GM12878 (cell line): ENCODE data around the gene GOLPH3. TPM values are rescaled to one million over a fixed set of nuclear protein-coding genes. Genes with fewer than 3 reads are reported as not detected.

Source experiments
- ATAC-seq: fragments of 200-7000 bp; cut with Tn5 transposase; 3 replicates; pipeline ENCODE4 v1.9.1; 2020; ENCODE audit warnings: mild to moderate bottlenecking, moderate library complexity
- BruUV-seq: library from RNA; stranded (reverse); fragments of 400-500 nt; replicated peaks from 2 replicates; lab custom pipeline; 2021; lab: Mats Ljungman, UMichigan
- CTCF ChIA-PET: fragments of 300-600 bp; sonication (Branson Sonifier 250); formaldehyde crosslinking; extraction: SDS; loops from one replicate; lab custom pipeline; 2021; ENCODE audit warnings: inconsistent platforms; lab: Yijun Ruan, JAX
- POLR2A ChIA-PET: fragments of 350-600 bp; formaldehyde crosslinking; extraction: SDS; loops from one replicate; lab custom pipeline; 2021; ENCODE audit warnings: inconsistent platforms; lab: Charles Lee
- RAD21 ChIA-PET: fragments of 300-600 bp; sonication (Branson Sonifier 250); formaldehyde crosslinking; loops from one replicate; lab custom pipeline; 2023; ENCODE audit warnings: antibody characterized with exemption; ENCODE audit not compliant: unreplicated experiment; lab: Charles Lee
- SMC1A ChIA-PET: fragments of 300-600 bp; sonication (Branson Sonifier 250); formaldehyde crosslinking; loops from one replicate; lab custom pipeline; 2023; ENCODE audit not compliant: unreplicated experiment, uncharacterized antibody; lab: Charles Lee
- DNase-seq: peaks from one replicate; pipeline ENCODE4 v3.0.0-alpha.2; 2011; ENCODE audit warnings: low read depth, low spot score
- FAIRE-seq: peaks from 3 replicates; lab custom pipeline; 2011; peaks lifted over from hg19 to GRCh38; lab: Jason Lieb, UNC
- H2AFZ ChIP-seq: 2 replicates; pipeline ENCODE4 v1.6.0; 2011; ENCODE audit warnings: low read depth, low read length, control low read depth; ENCODE audit not compliant: control insufficient read depth
- H3K27ac ChIP-seq: 2 replicates; pipeline ENCODE4 v1.5.1; 2011; ENCODE audit warnings: control low read depth; ENCODE audit not compliant: control insufficient read depth, insufficient read depth
- H3K27me3 ChIP-seq, 2 experiments: replicated peaks in 1 of 2; 2 replicates each; pipeline versions ENCODE4 v1.6.0 to v1.6.1; 2011; ENCODE audit warnings: low read length in 1 of 2; ENCODE audit not compliant: control insufficient read depth in 2 of 2, insufficient read depth in 2 of 2
- H3K36me3 ChIP-seq, 2 experiments: 2 replicates each; pipeline ENCODE4 v1.5.1; 2011; ENCODE audit warnings: low read length in 1 of 2; ENCODE audit not compliant: control insufficient read depth in 2 of 2, insufficient read depth in 2 of 2
- H3K4me1 ChIP-seq: 2 replicates; pipeline ENCODE4 v1.6.1; 2011; ENCODE audit warnings: mild to moderate bottlenecking, low read length, moderate library complexity, mixed read lengths; ENCODE audit not compliant: control insufficient read depth, insufficient read depth
- H3K4me2 ChIP-seq: 2 replicates; pipeline ENCODE4 v1.6.0; 2011; ENCODE audit warnings: control low read depth; ENCODE audit not compliant: control insufficient read depth, insufficient read depth
- H3K4me3 ChIP-seq: fragments of 200-600 bp; sonication (generic); 2 replicates; pipeline ENCODE4 v1.5.1; 2016
- H3K79me2 ChIP-seq: 2 replicates; pipeline ENCODE4 v1.6.0; 2011; ENCODE audit warnings: low read length; ENCODE audit not compliant: control insufficient read depth, insufficient read depth
- H3K9ac ChIP-seq: 2 replicates; pipeline ENCODE4 v1.8.0; 2011; ENCODE audit warnings: low read length, control low read depth, mixed read lengths; ENCODE audit not compliant: control insufficient read depth, insufficient read depth
- H3K9me3 ChIP-seq: replicated peaks from 3 replicates; pipeline ENCODE4 v1.5.1; 2011; ENCODE audit warnings: mild to moderate bottlenecking, low read length; ENCODE audit not compliant: control insufficient read depth, insufficient read depth
- H4K20me1 ChIP-seq: 2 replicates; pipeline ENCODE4 v1.6.0; 2011; ENCODE audit not compliant: control insufficient read depth, insufficient read depth
- ASH2L ChIP-seq: fragments of 300-600, 200-600 bp; sonication (generic); IDR thresholded peaks from 2 replicates; pipeline ENCODE4 v1.6.1; 2017; ENCODE audit warnings: low read depth, mild to moderate bottlenecking, borderline replicate concordance
- CBFB ChIP-seq: IDR thresholded peaks from 2 replicates; pipeline ENCODE4 v1.6.1; 2016; ENCODE audit warnings: antibody characterized with exemption, low read depth
- CHD2 ChIP-seq: IDR thresholded peaks from 2 replicates; pipeline ENCODE4 v1.6.1; 2011; ENCODE audit warnings: low read depth, low read length, improper control_type of control experiment, borderline replicate concordance
- CHD4 ChIP-seq: fragments of 200-600 bp; sonication (generic); IDR thresholded peaks from 2 replicates; pipeline ENCODE4 v1.6.1; 2016; ENCODE audit warnings: mild to moderate bottlenecking
- EGR1 ChIP-seq, 2 experiments: IDR thresholded peaks; 1 replicate in 1 of 2; 2 replicates in 1 of 2; pipeline ENCODE4 v1.6.1; 2011 to 2012; ENCODE audit warnings: low read depth in 2 of 2, low read length in 2 of 2, borderline replicate concordance in 1 of 2, mild to moderate bottlenecking in 1 of 2, moderate library complexity in 1 of 2
- HCFC1 ChIP-seq: fragments of 150-350 bp; IDR thresholded peaks from 2 replicates; pipeline ENCODE4 v1.6.1; 2014; ENCODE audit warnings: low read length
- HDAC2 ChIP-seq: fragments of 200-600 bp; sonication (generic); IDR thresholded peaks from 2 replicates; pipeline ENCODE4 v1.6.1; 2017
- HSF1 ChIP-seq: fragments of 150-350 bp; IDR thresholded peaks from 2 replicates; pipeline ENCODE4 v1.6.1; 2014; ENCODE audit warnings: mild to moderate bottlenecking, low read depth, low read length
- JUND ChIP-seq: IDR thresholded peaks from 2 replicates; pipeline ENCODE4 v1.6.1; 2012; ENCODE audit warnings: low read depth, mild to moderate bottlenecking, low read length, improper control_type of control experiment, moderate library complexity
- KAT2A ChIP-seq: conservative IDR thresholded peaks from 2 replicates; pipeline ENCODE4 v1.6.1; 2011; ENCODE audit warnings: low read depth, low read length; ENCODE audit not compliant: control insufficient read depth
- NFIC ChIP-seq: IDR thresholded peaks from 2 replicates; pipeline ENCODE4 v1.6.1; 2012; ENCODE audit warnings: low read depth, mild to moderate bottlenecking, inconsistent platforms, low read length, moderate library complexity
- RAD51 ChIP-seq: fragments of 450-650 bp; IDR thresholded peaks from 2 replicates; pipeline ENCODE4 v1.6.1; 2016; ENCODE audit warnings: moderate library complexity, mild to moderate bottlenecking, inconsistent platforms
- SMAD5 ChIP-seq: IDR thresholded peaks from 2 replicates; pipeline ENCODE4 v1.6.1; 2016; ENCODE audit warnings: antibody characterized with exemption, low read depth
- SREBF2 ChIP-seq: IDR thresholded peaks from 2 replicates; pipeline ENCODE4 v1.6.1; 2012; ENCODE audit warnings: mild to moderate bottlenecking, low read length
- ZNF217 ChIP-seq: fragments of 450-650 bp; IDR thresholded peaks from 2 replicates; pipeline ENCODE4 v1.6.1; 2017; ENCODE audit warnings: antibody characterized with exemption, mild to moderate bottlenecking
- WGBS: methylation state at CpG from one replicate; pipeline ENCODE4 v1.1.6; 2016; ENCODE audit warnings: low lambda C conversion rate; ENCODE audit not compliant: insufficient replicate concordance, insufficient coverage; ENCODE audit errors: missing lambda C conversion rate; 5-methylcytosine and 5-hydroxymethylcytosine counted together
- in situ Hi-C: fragments of 300-500 bp; cut with MboI; formaldehyde crosslinking; loops from 9 replicates; pipeline ENCODE4 v1.14.3; 2018; ENCODE audit warnings: mixed read lengths
- intact Hi-C: fragments of 100-400 bp; cut with micrococcal nuclease; formaldehyde crosslinking; loops from one replicate; pipeline ENCODE4 v1.14.2; 2022; ENCODE audit not compliant: unreplicated experiment
- polyA plus RNA-seq, 11 experiments: library from polyadenylated mRNA; depleted of rRNA in 4 of 11; unstranded in 6 of 11; stranded (reverse) in 5 of 11; fragments of >200 nt; fragmentation: Nextera tagmentation in 4 of 11; fragmentation: Illumina TruSeq in 1 of 11; extraction: Ambion mirVana in 4 of 11; extraction: Trizol in 1 of 11; gene quantifications; 1 replicate in 1 of 11; 2 replicates in 10 of 11; pipeline versions ENCODE4 v1.2.1 to v1.2.3, GENCODE V29; 2011 to 2016; ENCODE audit warnings: inconsistent platforms in 2 of 11, missing spikeins in 2 of 11, low read depth in 1 of 11
- total RNA-seq, 4 experiments: library from RNA; depleted of rRNA in 3 of 4; stranded (reverse); fragments of >200 nt in 3 of 4; fragmentation: Illumina TruSeq in 1 of 4; extraction: Trizol in 1 of 4; gene quantifications; 2 replicates each; pipeline versions ENCODE4 v1.2.1 to v1.2.3, GENCODE V29; 2013 to 2021
- TF ChIP-seq, protein P1 (sequence below): fragments of 450-650 bp; IDR thresholded peaks from 2 replicates; pipeline ENCODE4 v1.6.1; 2017; ENCODE audit warnings: mild to moderate bottlenecking, moderate library complexity
- TF ChIP-seq, protein P2 (sequence below): fragments of 450-650 bp; IDR thresholded peaks from 2 replicates; pipeline ENCODE4 v1.6.1; 2016; ENCODE audit warnings: mild to moderate bottlenecking, moderate library complexity, borderline replicate concordance

GOLPH3 gene
- total and polyA plus RNA-seq, 10 of the 15 experiments (the other 5 are each of a cell fraction or from before 2014, with no cell fraction given) = 14.0 to 79.7 (median 43.2) TPM

DNA sequence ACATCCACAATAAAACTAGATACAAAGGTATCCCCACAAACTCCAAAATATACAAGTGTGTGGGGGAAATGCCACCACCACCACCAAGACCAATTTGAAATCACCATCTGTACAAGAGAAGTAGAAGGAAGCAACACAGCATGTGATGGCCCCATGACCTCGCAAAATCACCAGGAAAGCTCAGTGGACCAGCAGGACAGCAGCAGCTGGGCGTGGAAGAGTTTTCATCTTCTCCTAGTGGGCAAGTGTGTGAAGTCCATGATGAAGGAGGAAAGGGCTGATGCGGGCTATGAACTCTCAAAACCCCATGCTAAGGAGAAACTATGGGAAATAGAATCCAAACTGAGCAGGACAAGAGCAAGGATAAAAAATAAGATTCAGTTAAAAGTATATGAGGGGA is 58.1 kb downstream of the GOLPH3 start:
- RAD21 ChIA-PET = no interaction called here
- CTCF ChIA-PET = interaction anchor here (1.1 to 2.4 kb wide), 3 partner anchors 9 to 23 kb away, joined by 3 to 7 read pairs (median 3); no protein-coding TSS in a partner anchor
- Histone ChIP-seq H3K36me3 (peaks cover 5 to 23% of the 10 kb centered on the region in 2 experiments), H4K20me1 (0 out of 2 replicates have a peak, but pooled peaks cover 2% of the 10 kb centered on the region), H3K27me3 (no peaks in the 10 kb centered on the region), H3K27ac (no peak overlapping the region), H3K4me1 (no peaks in the 10 kb centered on the region), H3K79me2 (no peaks in the 10 kb centered on the region), H3K9me3 (no peaks in the 10 kb centered on the region), H2AFZ (no peak overlapping the region), H3K9ac (no peak overlapping the region)
- DNase-seq (no peak), ATAC-seq (no peak)
- intact Hi-C loops = no loop called here
- POLR2A ChIA-PET = no interaction called here
- 93% methylated on average over 3 of the region's 3 CpGs for WGBS
- no peak for TF ChIP-seq KAT2A
- TF ChIP-seq, protein P1, sequence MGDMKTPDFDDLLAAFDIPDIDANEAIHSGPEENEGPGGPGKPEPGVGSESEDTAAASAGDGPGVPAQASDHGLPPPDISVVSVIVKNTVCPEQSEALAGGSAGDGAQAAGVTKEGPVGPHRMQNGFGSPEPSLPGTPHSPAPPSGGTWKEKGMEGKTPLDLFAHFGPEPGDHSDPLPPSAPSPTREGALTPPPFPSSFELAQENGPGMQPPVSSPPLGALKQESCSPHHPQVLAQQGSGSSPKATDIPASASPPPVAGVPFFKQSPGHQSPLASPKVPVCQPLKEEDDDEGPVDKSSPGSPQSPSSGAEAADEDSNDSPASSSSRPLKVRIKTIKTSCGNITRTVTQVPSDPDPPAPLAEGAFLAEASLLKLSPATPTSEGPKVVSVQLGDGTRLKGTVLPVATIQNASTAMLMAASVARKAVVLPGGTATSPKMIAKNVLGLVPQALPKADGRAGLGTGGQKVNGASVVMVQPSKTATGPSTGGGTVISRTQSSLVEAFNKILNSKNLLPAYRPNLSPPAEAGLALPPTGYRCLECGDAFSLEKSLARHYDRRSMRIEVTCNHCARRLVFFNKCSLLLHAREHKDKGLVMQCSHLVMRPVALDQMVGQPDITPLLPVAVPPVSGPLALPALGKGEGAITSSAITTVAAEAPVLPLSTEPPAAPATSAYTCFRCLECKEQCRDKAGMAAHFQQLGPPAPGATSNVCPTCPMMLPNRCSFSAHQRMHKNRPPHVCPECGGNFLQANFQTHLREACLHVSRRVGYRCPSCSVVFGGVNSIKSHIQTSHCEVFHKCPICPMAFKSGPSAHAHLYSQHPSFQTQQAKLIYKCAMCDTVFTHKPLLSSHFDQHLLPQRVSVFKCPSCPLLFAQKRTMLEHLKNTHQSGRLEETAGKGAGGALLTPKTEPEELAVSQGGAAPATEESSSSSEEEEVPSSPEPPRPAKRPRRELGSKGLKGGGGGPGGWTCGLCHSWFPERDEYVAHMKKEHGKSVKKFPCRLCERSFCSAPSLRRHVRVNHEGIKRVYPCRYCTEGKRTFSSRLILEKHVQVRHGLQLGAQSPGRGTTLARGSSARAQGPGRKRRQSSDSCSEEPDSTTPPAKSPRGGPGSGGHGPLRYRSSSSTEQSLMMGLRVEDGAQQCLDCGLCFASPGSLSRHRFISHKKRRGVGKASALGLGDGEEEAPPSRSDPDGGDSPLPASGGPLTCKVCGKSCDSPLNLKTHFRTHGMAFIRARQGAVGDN = no peak
- no peak for TF ChIP-seq SMAD5
- TF ChIP-seq, protein P2, sequence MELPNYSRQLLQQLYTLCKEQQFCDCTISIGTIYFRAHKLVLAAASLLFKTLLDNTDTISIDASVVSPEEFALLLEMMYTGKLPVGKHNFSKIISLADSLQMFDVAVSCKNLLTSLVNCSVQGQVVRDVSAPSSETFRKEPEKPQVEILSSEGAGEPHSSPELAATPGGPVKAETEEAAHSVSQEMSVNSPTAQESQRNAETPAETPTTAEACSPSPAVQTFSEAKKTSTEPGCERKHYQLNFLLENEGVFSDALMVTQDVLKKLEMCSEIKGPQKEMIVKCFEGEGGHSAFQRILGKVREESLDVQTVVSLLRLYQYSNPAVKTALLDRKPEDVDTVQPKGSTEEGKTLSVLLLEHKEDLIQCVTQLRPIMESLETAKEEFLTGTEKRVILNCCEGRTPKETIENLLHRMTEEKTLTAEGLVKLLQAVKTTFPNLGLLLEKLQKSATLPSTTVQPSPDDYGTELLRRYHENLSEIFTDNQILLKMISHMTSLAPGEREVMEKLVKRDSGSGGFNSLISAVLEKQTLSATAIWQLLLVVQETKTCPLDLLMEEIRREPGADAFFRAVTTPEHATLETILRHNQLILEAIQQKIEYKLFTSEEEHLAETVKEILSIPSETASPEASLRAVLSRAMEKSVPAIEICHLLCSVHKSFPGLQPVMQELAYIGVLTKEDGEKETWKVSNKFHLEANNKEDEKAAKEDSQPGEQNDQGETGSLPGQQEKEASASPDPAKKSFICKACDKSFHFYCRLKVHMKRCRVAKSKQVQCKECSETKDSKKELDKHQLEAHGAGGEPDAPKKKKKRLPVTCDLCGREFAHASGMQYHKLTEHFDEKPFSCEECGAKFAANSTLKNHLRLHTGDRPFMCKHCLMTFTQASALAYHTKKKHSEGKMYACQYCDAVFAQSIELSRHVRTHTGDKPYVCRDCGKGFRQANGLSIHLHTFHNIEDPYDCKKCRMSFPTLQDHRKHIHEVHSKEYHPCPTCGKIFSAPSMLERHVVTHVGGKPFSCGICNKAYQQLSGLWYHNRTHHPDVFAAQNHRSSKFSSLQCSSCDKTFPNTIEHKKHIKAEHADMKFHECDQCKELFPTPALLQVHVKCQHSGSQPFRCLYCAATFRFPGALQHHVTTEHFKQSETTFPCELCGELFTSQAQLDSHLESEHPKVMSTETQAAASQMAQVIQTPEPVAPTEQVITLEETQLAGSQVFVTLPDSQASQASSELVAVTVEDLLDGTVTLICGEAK = no peak
- TF ChIP-seq HDAC2 = no peak
- no peak for TF ChIP-seq ZNF217
- no peak for TF ChIP-seq HCFC1
- TF ChIP-seq EGR1 (IDR thresholded peaks at IDR 0.05; ENCODE audit: borderline replicate concordance in 1 of 2, low read depth in 2 of 2, low read length in 2 of 2) = no peak
- no peak for TF ChIP-seq CHD4
- no peak for TF ChIP-seq NFIC
- no peak for TF ChIP-seq RAD51
- no peak for TF ChIP-seq SREBF2
- no peak for TF ChIP-seq CBFB
- TF ChIP-seq JUND = no peak
- no peak for TF ChIP-seq CHD2
- TF ChIP-seq ASH2L = no peak
- TF ChIP-seq HSF1 = no peak
- TF ChIP-seq, all 136 proteins: peak for 0
- in situ Hi-C loops = no loop called here
- H3K4me2 ChIP-seq = no peak overlapping the region
- no TSS peak for BruUV-seq
- SMC1A ChIA-PET = interaction anchor here (0.7 to 1.5 kb wide), 2 partner anchors 23 to 185 kb away, joined by 3 read pairs; no protein-coding TSS in a partner anchor
- FAIRE-seq = no peak
- H3K4me3 ChIP-seq = no peak overlapping the region
